GM21717 (cell line): ENCODE measurements around the gene HOMER2.
"Not testable (repeated sequence)": the region's sequence is repeated elsewhere in the genome, so short reads cannot be mapped to it uniquely, and the experiment has no call there.

Experiments used
- ATAC-seq: cut with Tn5 transposase; IDR thresholded peaks from one replicate; pipeline ENCODE4 v1.9.1; 2021; ENCODE audit warnings: mild to moderate bottlenecking, moderate library complexity; ENCODE audit not compliant: unreplicated experiment

Gene HOMER2

DNA sequence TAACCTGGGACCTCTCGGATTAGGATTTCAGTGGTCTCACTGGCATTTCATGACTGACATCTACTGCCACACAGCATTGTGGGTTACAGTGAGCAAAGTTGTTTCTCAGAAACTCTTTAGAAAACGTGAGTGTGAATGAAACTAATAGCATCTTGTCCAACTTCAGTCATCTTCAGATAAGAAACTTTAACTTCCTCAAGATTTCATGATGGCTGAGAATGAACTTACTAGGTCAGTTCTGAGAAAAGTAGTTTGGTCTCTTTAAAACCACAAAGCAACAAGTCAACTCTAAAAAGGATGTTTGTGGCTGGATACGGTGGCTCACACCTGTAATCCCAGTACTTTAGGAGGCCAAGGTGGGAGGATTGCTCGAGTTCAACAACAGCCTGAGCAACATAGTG lies 14.2 kb upstream of the HOMER2 start:
- ATAC-seq = peak; percentile 83

DNA sequence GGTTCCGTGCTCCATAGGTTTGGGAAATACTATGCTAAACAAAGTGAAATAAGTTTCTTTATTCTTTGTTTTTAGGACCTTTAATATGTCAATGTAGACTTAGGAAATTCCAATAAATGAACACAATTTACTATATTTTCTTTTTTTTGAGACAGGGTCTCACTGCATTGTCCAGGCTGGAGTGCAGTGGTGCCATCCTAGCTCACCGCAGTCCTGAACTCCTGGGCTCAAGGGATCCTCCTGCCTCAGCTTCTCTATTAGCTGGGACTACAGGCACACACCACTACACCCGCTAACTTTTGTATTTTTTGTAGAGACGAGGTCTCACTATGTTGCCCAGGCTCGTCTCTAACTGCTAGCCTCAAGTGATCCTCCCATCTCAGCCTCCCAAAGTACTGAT lies 12.4 kb upstream of the HOMER2 start:
- no peak for ATAC-seq

DNA sequence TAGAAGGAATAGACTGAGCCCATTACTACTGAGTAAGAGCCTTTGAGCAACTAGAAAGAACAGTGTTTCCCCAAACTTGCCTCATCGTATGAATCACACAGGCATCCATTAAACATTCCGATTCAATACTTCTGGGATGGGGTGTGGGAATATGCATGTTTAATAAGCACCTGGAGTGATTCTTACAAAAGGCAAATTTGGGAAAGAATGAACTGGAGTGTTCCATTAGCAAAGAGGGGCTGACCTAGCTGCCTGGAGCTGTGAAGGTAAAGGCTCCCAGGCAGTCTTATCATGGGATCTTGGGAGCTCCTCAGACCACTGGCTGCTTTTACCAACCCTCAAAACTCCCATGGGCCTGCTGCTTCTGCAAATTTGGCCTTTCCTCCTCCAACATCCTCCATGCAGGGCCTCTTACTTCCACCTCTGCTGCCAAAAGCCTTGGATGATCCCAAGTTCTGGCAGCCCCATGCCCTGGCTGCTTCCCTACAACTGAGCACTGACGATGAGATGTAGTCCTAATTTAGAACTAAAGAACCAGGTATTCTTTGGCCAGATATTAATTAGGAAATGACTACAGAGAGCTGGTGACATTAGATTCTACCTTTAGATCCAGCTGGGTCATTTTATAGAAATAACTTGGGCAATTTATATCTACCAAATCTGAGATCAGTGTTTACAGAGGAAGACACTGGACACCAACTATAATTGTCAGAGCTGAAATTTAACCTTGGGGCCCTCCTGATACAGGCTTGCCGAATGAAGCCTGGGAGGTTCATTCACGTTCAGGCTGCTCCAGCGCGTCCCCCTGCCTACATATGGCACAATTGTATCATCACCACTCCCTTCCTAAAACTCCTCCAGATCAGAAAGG lies 11.2 kb upstream of the HOMER2 start:
- ATAC-seq = no peak

DNA sequence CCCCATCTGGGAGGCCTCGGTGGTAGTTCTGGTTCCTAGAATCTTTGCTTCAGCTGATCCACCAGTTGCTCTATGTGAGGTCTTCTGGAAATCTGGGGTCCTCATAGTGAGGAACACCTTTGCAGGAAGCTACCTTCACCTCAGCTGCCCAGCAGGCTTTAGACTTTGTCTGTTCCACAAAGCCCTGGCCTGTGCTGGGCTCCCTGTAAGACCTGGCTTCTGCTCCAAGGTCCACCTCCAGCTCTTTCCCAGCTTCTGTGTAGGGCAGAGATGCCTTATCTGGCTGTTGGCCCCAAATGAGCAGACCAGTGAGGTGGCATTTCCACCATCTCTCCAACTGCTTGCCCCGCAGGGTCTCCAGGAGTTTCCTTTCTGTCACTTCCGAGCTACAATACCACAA lies 8.2 kb upstream of the HOMER2 start:
- ATAC-seq = no peak

DNA sequence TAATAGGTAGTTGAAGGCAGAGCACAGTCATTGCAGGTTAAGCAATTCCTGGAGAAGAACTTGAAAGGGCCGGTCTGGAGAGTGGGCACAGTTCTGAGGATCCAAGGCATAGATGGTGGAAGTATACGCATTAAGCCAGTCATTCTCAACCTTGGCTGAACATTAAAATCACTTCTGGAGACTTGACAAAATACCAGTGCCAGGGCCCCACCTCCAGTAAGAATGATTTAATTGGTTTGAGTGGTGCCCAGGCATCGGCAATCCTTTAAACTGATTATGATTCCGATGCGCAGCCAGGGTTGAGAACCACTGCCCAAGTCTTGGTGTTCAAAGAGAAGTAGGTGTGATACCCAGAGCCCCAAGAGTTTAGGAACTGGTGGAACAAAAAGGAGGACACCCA lies 6.9 kb upstream of the HOMER2 start:
- no peak for ATAC-seq

DNA sequence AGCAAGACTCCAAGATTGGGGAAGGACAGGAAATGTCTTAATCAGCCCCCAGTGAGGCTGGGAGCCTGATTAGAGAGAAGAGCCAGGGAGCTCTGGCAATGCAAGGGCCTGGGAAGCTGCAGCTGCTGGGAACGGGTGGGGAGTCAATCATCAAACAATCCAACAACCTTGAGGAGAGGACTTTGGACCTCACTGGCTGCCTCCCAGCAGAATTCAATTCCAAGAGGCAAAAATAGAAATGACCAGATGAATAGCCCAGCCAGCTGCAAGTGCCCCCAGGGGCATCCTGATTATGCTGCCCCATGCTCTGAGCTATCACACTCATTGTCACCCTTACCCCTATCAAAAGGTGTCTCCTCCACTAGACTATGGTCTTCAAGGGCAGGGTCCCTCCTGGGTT lies 6.1 kb upstream of the HOMER2 start:
- ATAC-seq = no peak

DNA sequence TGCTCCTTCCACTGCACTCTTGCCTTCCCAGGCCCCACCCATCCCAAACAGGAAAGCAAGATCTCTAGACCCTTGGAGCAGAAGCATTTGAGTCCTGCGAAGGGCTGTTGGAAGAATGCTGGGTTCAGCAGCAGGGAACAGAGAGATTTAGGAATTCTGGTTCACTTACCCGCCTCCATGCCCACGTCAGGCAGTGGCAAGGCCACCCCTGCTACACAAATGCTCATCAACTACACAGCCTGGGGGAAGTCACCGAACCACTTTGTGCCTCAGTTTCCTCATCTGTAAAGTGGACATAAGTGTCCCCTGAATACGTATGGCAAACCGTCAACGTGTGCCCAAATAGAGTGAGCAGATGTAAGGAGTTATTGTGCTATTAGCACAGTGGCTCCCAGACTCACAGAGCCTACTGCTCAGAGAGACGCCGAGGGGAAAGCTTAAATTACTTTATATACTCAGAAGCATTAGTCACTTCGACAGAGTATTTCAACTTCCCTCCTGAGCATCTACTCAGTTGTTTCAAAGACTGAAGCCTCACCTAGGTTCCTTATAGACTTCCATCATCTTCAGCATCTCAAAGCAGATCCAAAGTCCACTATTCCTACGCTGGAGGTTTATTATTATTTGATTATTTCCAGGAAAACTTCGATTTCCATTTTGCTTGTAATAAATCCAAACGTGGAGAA lies 905 bp downstream of the HOMER2 start:
- ATAC-seq = no peak

DNA sequence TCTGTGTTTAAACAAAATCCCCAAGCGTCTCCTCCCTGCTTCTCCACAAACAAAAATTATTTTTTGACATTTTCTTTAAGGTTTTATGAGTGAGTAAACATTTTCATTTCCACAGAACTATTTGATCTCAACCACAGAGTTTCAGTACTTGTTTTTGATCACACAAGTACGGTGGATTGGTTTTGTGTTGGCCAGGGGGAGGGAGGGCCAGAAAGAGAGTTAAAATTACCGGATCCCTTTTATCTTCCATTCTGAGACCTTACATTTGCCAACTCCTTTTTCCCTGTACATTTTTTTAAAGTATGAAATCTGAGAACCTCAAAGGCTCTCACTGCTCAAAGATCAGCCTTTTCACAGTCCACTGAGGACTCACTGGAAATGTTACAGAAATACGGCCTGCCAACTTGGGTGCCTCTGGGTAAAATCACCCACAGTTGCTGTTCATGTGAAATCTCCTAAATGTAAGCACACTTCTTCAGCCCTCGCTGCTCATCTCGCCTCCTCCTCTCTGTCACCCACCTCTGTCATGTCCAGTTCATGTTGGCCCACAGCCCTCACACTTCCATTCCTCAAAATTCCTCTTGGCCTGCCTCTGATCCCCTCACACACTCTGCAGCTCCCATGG lies 1.7 kb downstream of the HOMER2 start:
- ATAC-seq = peak; percentile 58

DNA sequence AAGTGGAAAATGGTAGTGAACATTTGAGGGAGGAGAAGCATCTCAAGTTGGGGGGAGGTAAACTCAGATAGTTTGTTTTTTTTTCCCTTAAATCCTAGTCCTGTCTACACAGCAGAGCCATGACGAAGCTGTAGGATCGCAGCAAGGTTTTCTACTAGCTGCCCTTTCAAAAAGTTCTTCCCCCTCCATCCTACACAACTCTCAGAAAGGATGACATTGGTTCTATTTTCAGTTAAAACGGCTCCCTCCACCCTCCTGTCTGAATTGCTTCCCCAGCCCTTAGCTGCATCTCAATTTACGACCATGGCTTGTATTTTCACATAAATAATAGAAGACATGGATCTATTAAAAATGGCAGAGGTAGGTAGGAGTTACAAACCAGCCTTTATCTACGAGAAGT lies 2.2 kb downstream of the HOMER2 start:
- peak; percentile 38 for ATAC-seq

DNA sequence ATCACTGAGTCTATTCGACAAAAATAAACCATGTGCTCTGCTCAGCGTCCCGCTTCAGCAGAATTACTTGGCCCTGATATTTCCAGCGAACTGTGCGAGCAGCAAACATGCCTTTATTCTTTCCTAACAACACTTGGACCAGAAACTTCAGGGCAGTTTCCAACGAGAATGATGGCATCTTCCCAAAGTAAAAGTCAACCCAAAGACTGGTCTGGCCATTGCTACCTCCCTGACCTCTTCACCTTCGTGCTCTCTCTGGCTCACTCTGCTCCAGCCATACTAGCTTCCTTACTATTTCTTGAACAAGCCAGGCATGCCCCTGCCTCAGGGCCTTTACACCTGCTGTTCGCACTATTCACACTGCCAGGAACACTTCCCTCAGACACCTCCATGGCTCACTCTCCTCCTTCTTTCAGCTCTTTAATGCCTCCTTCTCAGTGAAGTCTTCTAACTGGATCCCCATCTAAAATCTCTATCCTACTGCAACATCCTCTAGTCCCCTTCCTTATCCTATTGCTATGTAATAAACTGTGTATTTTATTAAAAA lies 6.3 kb downstream of the HOMER2 start:
- no peak for ATAC-seq

DNA sequence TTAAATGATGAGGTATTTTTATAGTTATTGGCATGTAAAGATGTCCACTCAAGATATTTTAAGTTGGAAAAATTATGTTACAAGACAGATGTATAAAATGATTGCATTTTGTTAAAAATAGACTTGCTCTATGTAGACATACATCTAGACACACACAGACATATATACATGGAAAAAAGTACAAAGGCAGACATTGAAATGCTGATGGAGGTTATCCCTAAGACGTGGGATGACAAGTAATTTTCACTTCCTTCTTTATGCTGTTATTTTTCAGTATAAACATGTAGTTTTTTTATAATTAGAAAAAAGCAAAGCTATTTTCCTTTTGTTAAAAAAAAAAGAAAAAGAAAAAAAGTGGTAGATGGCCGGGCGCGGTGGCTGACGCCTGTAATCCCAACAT lies 7.2 kb downstream of the HOMER2 start:
- ATAC-seq = no peak

DNA sequence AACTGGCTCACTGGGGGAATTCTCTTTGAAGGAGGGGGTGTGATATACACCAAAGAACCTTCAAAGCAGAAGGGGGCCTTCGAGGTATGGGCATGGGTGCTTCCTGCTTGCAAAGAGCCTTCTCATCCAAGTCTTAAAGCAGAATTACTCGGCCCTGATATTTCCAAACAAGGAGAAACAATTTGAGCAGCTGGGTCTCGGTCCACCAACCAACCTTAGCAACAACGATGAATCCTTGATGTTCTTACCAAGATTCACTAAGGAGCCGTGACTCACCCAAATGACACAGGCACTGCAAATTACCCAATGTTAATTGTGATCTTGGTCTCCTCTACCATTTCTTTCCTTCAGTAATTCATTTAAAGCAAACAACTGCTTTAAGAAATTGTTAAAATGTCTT lies 7.7 kb downstream of the HOMER2 start:
- no peak for ATAC-seq

DNA sequence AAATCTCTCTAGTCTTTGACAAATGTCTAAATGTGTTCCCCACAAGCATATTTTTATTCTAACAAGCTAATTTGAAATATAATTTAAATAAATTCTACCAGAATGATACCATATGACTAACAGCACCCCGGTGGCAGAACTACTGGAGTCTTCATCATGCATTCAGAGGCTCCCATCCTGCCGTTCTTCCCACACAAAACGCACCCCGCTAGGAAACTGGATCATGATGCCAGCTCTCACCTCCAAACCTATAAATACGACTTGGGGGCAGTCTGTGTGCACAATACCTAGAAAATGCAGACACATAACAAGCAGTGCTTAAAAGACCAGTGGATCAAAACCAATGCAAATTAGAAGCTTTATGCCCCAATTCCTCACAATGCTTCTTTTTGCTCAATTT lies 8.5 kb downstream of the HOMER2 start:
- ATAC-seq = no peak

DNA sequence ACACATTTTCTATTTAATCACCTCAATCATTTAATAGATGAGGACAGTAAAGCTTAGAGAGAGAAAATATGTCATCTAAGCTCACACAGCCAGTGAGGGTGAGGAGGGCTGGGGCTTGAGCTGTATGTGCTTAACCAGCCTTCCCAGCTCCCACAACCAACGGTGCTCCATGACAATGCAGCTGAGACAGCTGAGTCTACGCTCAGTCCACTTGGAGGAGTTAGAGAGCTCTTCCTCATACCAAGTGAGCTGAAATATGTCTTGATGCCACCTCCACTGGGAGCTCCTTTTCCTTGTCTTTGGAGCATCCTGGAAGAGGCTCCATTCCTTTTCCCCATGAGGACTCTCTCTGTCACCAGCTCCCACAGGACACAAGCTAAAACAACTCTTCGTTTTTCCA lies 9.3 kb downstream of the HOMER2 start:
- ATAC-seq = no peak

DNA sequence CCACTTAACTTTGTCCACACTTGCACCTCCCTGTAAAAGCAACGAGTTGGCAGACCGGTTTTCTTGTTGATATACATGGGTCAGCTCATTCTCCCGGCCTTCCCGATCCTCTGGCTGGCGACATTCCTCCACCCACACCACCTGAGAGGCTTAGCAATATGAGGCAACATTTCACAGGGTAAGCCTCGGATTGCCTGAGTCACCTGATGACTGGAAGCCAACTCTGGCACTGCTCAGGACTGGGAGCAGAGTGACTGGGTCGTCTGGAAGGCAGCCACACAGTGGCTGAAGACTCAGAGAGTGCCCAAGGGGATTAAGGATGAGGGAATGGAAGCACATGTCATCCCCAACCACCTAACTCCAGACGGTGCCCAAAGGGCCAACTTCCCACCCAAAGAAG lies 9.8 kb downstream of the HOMER2 start:
- ATAC-seq = no peak

DNA sequence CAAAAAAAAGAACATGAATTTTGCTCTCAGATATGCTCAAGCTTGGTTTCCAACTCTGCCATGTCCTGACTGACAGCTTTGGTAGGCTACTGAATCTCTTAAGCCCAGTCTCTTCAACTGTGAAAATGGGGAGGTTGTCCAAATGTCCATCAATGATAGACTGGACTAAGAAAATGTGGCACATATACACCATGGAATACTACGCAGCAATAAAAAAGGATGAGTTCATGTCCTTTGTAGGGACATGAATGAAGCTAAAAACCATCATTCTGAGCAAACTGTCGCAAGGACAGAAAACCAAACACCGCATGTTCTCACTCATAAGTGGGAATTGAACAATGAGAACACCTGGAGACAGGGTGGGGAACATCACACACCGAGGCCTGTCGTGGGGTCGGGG lies 12.8 kb downstream of the HOMER2 start:
- not testable (repeated sequence) for ATAC-seq

DNA sequence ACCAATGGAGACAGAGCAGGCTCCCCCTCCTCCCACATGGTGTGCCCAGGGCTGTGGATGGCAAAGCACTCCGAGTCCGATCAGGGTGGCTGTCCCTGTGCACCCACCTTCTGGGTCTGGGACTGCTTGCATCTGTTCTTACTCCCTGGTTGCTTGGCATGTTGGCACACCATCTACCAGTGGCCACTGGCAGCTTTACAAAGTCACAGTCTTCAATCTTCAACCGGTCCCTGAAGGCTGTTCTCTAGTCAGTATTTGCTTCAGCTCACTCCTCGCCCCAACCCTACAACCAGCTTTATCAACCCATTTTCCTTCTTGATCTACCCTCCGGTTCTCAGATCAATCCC lies 14.8 kb downstream of the HOMER2 start:
- ATAC-seq = no peak

DNA sequence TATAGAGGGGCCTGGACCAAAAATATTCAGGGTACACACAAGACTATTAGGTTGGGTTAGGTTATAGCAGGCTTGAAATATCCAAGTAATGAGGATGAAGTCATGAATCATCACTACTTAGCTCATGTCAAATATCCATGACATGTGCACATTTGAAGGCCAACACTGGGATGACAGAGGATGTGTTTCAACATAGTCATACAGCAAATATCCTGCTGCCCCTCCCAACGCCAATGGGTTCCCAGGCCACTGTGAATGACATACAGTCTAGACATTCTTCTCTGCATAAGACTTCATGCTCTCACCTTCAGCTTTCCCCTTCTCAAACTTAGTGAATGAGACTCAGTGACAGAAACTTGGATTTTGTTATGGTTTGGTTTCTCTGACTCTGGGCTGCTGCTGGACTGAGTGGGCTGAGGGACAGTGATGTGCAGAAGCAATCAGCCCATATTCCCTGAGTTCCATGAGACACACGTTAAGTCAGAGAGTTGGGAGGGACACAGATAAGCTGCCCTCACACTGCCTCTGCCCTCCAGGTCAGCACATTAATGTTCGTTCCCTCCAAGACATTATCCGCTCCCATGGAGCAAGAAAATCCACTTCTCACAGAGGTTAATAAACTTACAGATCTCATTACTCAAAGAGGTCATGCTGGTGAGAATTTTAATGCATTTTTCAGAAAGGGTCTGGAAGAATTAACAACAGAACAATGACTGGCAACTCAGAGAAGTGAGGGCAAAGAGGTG lies 15.4 kb downstream of the HOMER2 start:
- ATAC-seq = no peak

DNA sequence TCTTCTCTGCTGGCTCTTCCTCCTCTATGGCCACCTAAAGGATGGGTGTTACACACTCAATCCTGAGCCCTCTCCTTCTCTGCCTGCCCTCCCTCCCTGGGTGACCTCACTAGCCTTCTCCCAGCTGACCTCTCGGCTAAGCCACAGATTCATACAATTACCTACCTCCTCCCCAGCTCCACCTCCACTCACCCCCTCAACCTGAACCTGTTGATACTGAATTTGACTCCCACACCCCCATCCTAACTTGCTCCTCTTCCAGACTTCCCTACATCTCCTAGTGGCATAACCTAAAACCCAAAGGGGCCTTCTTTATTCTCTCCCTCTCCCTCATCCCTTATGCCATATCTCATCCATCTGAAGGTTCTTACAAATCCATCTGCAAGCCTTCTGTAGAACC lies 17.1 kb downstream of the HOMER2 start:
- ATAC-seq = no peak

DNA sequence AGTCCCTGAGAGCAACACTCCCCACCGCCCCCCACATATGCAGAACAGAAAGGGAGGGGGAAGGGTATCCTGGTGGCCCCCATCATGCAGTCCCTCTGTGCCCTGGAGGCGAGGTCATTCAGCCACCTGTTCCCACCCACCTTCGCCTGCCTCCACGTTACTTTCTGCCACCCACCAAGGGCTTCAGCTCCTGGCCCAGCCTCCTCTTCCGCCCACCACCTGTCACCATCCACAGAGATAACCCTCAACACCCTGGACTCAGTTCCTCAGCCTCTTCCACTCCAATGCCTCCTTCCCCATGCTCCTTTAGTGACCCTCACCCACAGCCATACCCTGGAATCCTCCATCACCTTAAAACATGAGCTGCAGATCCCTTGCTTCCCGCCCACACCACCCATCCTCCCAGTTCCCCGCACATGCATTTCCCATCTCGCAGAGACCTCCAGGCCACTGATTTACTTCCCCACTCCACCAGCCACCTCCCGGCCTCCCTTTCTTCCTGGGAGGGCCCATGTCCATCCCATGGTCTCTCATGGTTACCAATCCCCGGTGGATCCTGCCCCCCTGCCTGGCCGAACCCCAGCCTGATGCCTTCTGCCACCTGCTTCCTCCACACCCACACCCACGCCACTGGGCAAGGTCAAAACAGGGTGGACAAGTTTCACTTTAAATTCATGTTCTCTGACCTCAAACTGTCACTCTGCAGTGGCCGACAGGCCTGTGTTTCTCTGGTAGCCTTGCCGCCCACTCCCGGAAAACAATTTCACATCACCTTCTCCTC lies 18.2 kb downstream of the HOMER2 start:
- no peak for ATAC-seq
